Measurements from ENCODE around the gene POC1A.

- TF ChIP-seq, protein P1, sequence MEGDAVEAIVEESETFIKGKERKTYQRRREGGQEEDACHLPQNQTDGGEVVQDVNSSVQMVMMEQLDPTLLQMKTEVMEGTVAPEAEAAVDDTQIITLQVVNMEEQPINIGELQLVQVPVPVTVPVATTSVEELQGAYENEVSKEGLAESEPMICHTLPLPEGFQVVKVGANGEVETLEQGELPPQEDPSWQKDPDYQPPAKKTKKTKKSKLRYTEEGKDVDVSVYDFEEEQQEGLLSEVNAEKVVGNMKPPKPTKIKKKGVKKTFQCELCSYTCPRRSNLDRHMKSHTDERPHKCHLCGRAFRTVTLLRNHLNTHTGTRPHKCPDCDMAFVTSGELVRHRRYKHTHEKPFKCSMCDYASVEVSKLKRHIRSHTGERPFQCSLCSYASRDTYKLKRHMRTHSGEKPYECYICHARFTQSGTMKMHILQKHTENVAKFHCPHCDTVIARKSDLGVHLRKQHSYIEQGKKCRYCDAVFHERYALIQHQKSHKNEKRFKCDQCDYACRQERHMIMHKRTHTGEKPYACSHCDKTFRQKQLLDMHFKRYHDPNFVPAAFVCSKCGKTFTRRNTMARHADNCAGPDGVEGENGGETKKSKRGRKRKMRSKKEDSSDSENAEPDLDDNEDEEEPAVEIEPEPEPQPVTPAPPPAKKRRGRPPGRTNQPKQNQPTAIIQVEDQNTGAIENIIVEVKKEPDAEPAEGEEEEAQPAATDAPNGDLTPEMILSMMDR (IDR thresholded peaks at IDR 0.05; ENCODE audit: insufficient read depth, low read depth, low read length) = no peak
- no peak for TF ChIP-seq EZH2 (IDR thresholded peaks at IDR 0.05; ENCODE audit: insufficient read depth, low read length)
Measured at GRCh38 chr3:52122491-52122890, 31.7 kb downstream of the POC1A start.
